Transverse colon (tissue), 4 donors: ENCODE data around the gene TMEM150B. TPM values are rescaled to one million over a fixed set of nuclear protein-coding genes. Genes with fewer than 3 reads are reported as not detected.

Experiments
- DNase-seq: peaks from one replicate; pipeline ENCODE4 v3.0.0-alpha.2; 2019
- H3K27ac ChIP-seq, 4 donors: fragments of 200-600 bp; sonication (generic); 2 replicates each; pipeline ENCODE4 v1.5.1; 2016 to 2018; ENCODE audit warnings: inconsistent platforms in 4 of 4
- H3K27me3 ChIP-seq: fragments of 200-600 bp; sonication (generic); 2 replicates; pipeline ENCODE4 v1.5.1; 2017; ENCODE audit warnings: inconsistent platforms
- H3K36me3 ChIP-seq, 4 donors: fragments of 200-600 bp; sonication (generic); 2 replicates each; pipeline ENCODE4 v1.5.1; 2017 to 2019; ENCODE audit warnings: inconsistent platforms in 4 of 4
- H3K4me1 ChIP-seq, 4 donors: fragments of 200-600 bp; sonication (generic); 2 replicates each; pipeline ENCODE4 v1.5.1; 2017 to 2020; ENCODE audit warnings: inconsistent platforms in 4 of 4
- H3K4me3 ChIP-seq, 4 donors: fragments of 200-600 bp; sonication (generic); 1 replicate in 1 of 4; 2 replicates in 3 of 4; pipeline versions ENCODE4 v1.5.1 to v1.6.1; 2017 to 2019; ENCODE audit warnings: inconsistent platforms in 4 of 4
- H3K9me3 ChIP-seq, 2 donors: fragments of 200-600 bp; sonication (generic); 2 replicates each; pipeline ENCODE4 v1.5.1; 2017 to 2019; ENCODE audit warnings: inconsistent platforms in 2 of 2
- CTCF ChIP-seq, 5 experiments: fragments of 200-600 bp in 3 of 5; fragments of 450-650 bp in 2 of 5; sonication (generic) in 3 of 5; IDR thresholded peaks; 1 replicate in 2 of 5; 2 replicates in 3 of 5; pipeline ENCODE4 v1.5.1; 2016 to 2017; ENCODE audit warnings: antibody characterized with exemption in 5 of 5, inconsistent platforms in 3 of 5, mild to moderate bottlenecking in 2 of 5, moderate library complexity in 1 of 5
- EP300 ChIP-seq: sonication (generic); formaldehyde crosslinking; IDR thresholded peaks from one replicate; pipeline ENCODE4 v1.6.1; 2017; ENCODE audit warnings: antibody characterized with exemption, low read depth
- POLR2A ChIP-seq: fragments of 450-650 bp; IDR thresholded peaks from one replicate; pipeline ENCODE4 v1.6.1; 2016; ENCODE audit warnings: antibody characterized with exemption, mild to moderate bottlenecking, moderate library complexity
- POLR2AphosphoS5 ChIP-seq, 3 donors: sonication (generic); formaldehyde crosslinking; IDR thresholded peaks; one replicate each; pipeline ENCODE4 v1.6.1; 2016; ENCODE audit warnings: antibody characterized with exemption in 3 of 3
- WGBS, 2 donors: methylation state at CpG; one replicate each; pipeline ENCODE4 v1.1.5; 2018; ENCODE audit warnings: low coverage in 1 of 2; 5-methylcytosine and 5-hydroxymethylcytosine counted together
- in situ Hi-C, 4 donors: fragments of 200-750 bp; cut with MboI; loops; one replicate each; pipeline versions ENCODE4 v1.15.0 to v1.15.1; 2017; ENCODE audit warnings: low sequenced_read_pairs in 3 of 4, low pct_ligation_motif_present in 1 of 4, low pct_unique_long_range_greater_than_20kb in 1 of 4
- intact Hi-C: fragments of 100-400 bp; cut with DNase I; formaldehyde crosslinking; loops from one replicate; pipeline ENCODE4 v1.15.1; 2023; ENCODE audit warnings: low total_unique reads
- total RNA-seq, 4 donors: library from RNA; depleted of rRNA; stranded (reverse); fragments of >200 nt; gene quantifications; one replicate each; pipeline ENCODE4 v1.1.0, GENCODE V29; 2016

Gene TMEM150B
- total RNA-seq, 4 donors from 2014 or later: 26.5 to 135 (median 57.4) TPM

GRCh38 chr19:55319785-55320184 lies 5.4 kb downstream of the TMEM150B start:
- DNase-seq: no peak
- no peak overlapping the region for H3K4me3 ChIP-seq
- intact Hi-C loops (no loop called here), in situ Hi-C loops (no loop called here)
- H3K4me1 ChIP-seq: peaks cover 0 to 23% (median 12%) of the 10 kb centered on the region in 4 donors
- H3K9me3 ChIP-seq: no peaks in the 10 kb centered on the region
- TF ChIP-seq POLR2AphosphoS5 (IDR thresholded peaks at IDR 0.05) (no peak), POLR2A (no peak), CTCF (IDR thresholded peaks at IDR 0.05) (no peak), EP300 (no peak)
- no peaks in the 10 kb centered on the region for H3K27me3 ChIP-seq
- no peaks in the 10 kb centered on the region for H3K36me3 ChIP-seq
- WGBS, 2 donors: 63% methylated on average over 21 of the region's 21 CpGs; no CpG with 5 or more reads in 1 of the 2 donors
- no peak overlapping the region for H3K27ac ChIP-seq

DNA sequence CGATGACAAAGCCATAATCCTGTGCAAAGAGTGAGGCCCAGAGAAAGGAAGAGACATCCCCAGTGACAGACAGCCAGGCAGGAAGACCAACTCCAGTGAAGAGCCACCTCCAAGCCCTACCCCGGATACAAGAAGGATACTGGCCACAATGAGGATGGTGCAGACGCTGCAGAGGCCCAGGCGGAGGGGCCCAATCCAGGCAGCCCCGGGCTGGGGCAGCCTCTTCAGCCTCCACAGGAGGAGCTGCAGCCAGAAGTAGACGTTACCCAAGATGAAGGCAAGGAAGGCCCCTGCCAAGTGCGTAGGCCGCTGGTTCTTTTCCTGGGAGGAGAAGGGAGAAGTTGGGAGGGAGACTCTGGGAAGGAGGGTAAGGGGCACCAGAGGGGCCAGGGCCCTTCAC lies 8.5 kb downstream of the TMEM150B start:
- no peaks in the 10 kb centered on the region for H3K36me3 ChIP-seq
- in situ Hi-C loops (no loop called here), intact Hi-C loops (no loop called here)

GRCh38 chr19:55315956-55316525 lies 9.1 kb downstream of the TMEM150B start:
- Histone ChIP-seq H3K4me3 (no peak overlapping the region), H3K4me1 (peaks cover 0 to 2% (median 0%) of the 10 kb centered on the region in 4 donors), H3K36me3 (no peaks in the 10 kb centered on the region), H3K27ac (no peak overlapping the region), H3K27me3 (no peaks in the 10 kb centered on the region), H3K9me3 (no peaks in the 10 kb centered on the region)
- in situ Hi-C loops: no loop called here
- TF ChIP-seq POLR2AphosphoS5 (IDR thresholded peaks at IDR 0.05) (no peak), CTCF (IDR thresholded peaks at IDR 0.05) (no peak), POLR2A (no peak), EP300 (no peak)
- no peak for DNase-seq
- intact Hi-C loops: no loop called here
- WGBS, 2 donors: 86 to 89% methylated on average over 6 to 13 of the region's 13 CpGs

More for the DNA sequence above, 8.5 kb downstream of the TMEM150B start:
- Histone ChIP-seq H3K4me1 (peaks cover 0 to 8% (median 3%) of the 10 kb centered on the region in 4 donors), H3K27me3 (no peaks in the 10 kb centered on the region), H3K4me3 (no peak overlapping the region), H3K9me3 (no peaks in the 10 kb centered on the region), H3K27ac (no peak overlapping the region)
- no peak for DNase-seq
- TF ChIP-seq CTCF (IDR thresholded peaks at IDR 0.05): no peak
- no peak for TF ChIP-seq POLR2AphosphoS5 (IDR thresholded peaks at IDR 0.05)
- TF ChIP-seq EP300: no peak
- TF ChIP-seq POLR2A: no peak
- 84% methylated on average over 8 of the region's 8 CpGs; no CpG with 5 or more reads in 1 of the 2 donors for WGBS, 2 donors

- H3K27me3 ChIP-seq: no peaks in the 10 kb centered on the region
- no peak overlapping the region for H3K27ac ChIP-seq
- intact Hi-C loops: no loop called here
- TF ChIP-seq EP300 (no peak), POLR2AphosphoS5 (IDR thresholded peaks at IDR 0.05) (no peak), CTCF (IDR thresholded peaks at IDR 0.05) (no peak)
- in situ Hi-C loops: no loop called here
- H3K4me1 ChIP-seq: no peaks in the 10 kb centered on the region
- no peak overlapping the region for H3K4me3 ChIP-seq
- WGBS, 2 donors: 73 to 96% methylated on average over 3 to 8 of the region's 8 CpGs
- DNase-seq: no peak
- H3K9me3 ChIP-seq: no peaks in the 10 kb centered on the region
- H3K36me3 ChIP-seq: no peaks in the 10 kb centered on the region
Measured at GRCh38 chr19:55314396-55314795, 10.7 kb downstream of the TMEM150B start.
